Islet precursor cell (in vitro differentiated cells): Measurements from ENCODE around the gene NUP62.

Experiments used
- DNase-seq: peaks from one replicate; pipeline ENCODE4 v3.0.0-alpha.2; 2018

NUP62 gene

GRCh38 chr19:49896863-49897621, 32.3 kb downstream of the NUP62 start, which contains the start of gene IL4I1:
Gene IL4I1, minus strand, starts transcription at chr19:49896887. Its CDS starts 727 bp downstream, at chr19:49896160.
- DNase-seq: no peak

GRCh38 chr19:49895566-49896297, 33.6 kb downstream of the NUP62 start:
- no peak for DNase-seq

GRCh38 chr19:49894879-49895565, 34.3 kb downstream of the NUP62 start:
- no peak for DNase-seq

GRCh38 chr19:49894011-49894664, 35.2 kb downstream of the NUP62 start:
- no peak for DNase-seq

GRCh38 chr19:49892716-49893115, 36.6 kb downstream of the NUP62 start:
- DNase-seq: no peak

GRCh38 chr19:49891393-49891792, 37.9 kb downstream of the NUP62 start:
- no peak for DNase-seq

GRCh38 chr19:49890349-49891311, 38.7 kb downstream of the NUP62 start:
- DNase-seq: peak; percentile 81

GRCh38 chr19:49889687-49890348, 39.5 kb downstream of the NUP62 start:
- DNase-seq: peak; percentile 90

GRCh38 chr19:49889038-49889686, 40.1 kb downstream of the NUP62 start:
- DNase-seq: no peak

GRCh38 chr19:49888510-49888824, 40.8 kb downstream of the NUP62 start:
- DNase-seq: no peak

GRCh38 chr19:49887665-49888509, 41.4 kb downstream of the NUP62 start:
- DNase-seq: no peak

GRCh38 chr19:49887037-49887664, 42.2 kb downstream of the NUP62 start:
- no peak for DNase-seq

GRCh38 chr19:49884760-49885159, 44.5 kb downstream of the NUP62 start:
- no peak for DNase-seq

GRCh38 chr19:49884109-49884508, 45.2 kb downstream of the NUP62 start:
- DNase-seq: no peak

GRCh38 chr19:49883094-49883493, 46.2 kb downstream of the NUP62 start:
- no peak for DNase-seq

GRCh38 chr19:49882643-49883042, 46.7 kb downstream of the NUP62 start:
- DNase-seq: no peak

GRCh38 chr19:49881672-49882394, 47.5 kb downstream of the NUP62 start:
- no peak for DNase-seq

GRCh38 chr19:49881186-49881585, 48.1 kb downstream of the NUP62 start:
- DNase-seq: no peak
